Measurements from ENCODE around the gene CCDC69.

Gene CCDC69

DNA sequence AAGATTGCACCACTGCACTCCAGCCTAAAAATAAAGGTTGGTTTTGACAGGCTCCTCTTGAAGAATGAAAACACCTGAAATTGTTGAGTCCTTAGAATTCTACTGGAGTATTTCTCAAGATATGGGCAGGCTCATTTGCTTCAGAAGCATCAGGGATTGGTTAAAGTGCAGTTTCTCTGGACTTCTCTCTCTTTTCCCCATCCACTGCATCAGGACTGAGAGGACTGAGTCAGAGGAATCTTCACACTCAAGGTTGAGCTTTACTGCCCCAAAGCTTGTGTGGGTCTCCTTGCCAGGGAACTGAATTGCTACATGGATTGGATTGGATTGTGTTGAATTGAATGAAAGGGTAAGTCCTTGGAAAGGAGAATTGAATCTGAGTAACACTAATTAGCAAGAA is 7.5 kb upstream of the CCDC69 start:
- H3K27me3 ChIP-seq (ENCODE audit: control insufficient read depth in 1 of 2, insufficient read depth in 2 of 2, low read length in 2 of 2) = no peaks in the 10 kb centered on the region
- H3K9ac ChIP-seq (ENCODE audit: low read length) = no peak overlapping the region
- no peak overlapping the region for H3K27ac ChIP-seq (ENCODE audit: low read depth, low read length)
- H3K36me3 ChIP-seq (ENCODE audit: insufficient read depth, low read length) = no peaks in the 10 kb centered on the region
- H3K9me3 ChIP-seq (ENCODE audit: low read length) = no peaks in the 10 kb centered on the region
- H3K4me3 ChIP-seq (ENCODE audit: low read depth in 1 of 2, low read length in 2 of 2) = no peak overlapping the region
- H3K4me1 ChIP-seq (ENCODE audit: insufficient read depth, low read length) = peaks cover 18% of the 10 kb centered on the region

DNA sequence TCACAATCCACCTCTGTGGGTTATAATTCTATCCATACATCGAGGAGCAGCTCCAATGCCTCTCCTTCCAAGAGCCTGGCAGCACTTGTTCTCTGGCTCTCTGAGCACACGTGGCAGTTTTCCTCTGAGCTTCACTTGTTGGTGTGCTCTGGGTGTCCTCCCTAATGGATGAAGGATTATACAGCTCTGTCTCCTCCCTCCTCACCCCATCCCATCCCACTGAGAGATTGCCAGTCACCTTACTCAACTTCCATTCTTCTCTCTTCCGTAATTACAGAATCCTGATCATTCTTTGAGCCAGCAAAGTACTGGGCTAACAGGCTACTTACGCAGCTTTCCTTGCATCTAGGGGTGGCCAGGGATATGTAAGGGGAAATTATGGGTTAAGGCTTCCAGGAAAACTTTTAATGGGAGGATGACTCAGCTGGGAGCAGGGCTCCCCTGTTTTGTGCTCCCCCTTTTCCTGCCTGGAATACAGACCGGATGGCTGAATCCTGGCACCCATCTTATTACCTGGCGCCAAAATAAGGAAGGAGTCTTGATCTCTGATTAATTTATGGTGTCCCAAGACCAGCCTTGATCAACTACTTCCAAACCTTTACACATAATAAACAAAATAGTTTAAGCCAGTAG is 6.3 kb upstream of the CCDC69 start:
- no peaks in the 10 kb centered on the region for H3K9me3 ChIP-seq (ENCODE audit: low read length)
- no peak overlapping the region for H3K4me3 ChIP-seq (ENCODE audit: low read depth in 1 of 2, low read length in 2 of 2)
- no peak overlapping the region for H3K27ac ChIP-seq (ENCODE audit: low read depth, low read length)
- peaks cover 14% of the 10 kb centered on the region for H3K4me1 ChIP-seq (ENCODE audit: insufficient read depth, low read length)
- no peak overlapping the region for H3K9ac ChIP-seq (ENCODE audit: low read length)
- H3K27me3 ChIP-seq (ENCODE audit: control insufficient read depth in 1 of 2, insufficient read depth in 2 of 2, low read length in 2 of 2) = no peaks in the 10 kb centered on the region
- H3K36me3 ChIP-seq (ENCODE audit: insufficient read depth, low read length) = no peaks in the 10 kb centered on the region

DNA sequence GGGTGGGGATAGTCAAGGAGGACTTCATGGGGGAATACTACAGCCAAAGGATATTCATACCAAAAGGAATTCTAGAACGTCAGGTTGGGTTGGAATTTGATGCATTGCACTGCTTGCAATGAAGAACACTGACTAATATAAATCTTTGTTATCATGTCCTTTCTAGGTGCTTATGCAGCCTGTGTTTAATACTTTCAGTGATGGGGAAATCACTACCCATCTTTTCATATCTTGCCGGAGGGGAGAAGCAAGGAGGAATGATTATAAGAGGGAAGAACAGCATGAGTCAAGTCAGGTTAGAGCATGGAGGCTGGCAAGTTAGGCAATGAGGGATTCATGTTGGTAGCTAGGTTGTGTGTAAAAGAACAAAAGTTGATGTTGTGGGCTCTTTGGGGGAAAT is 5.1 kb upstream of the CCDC69 start:
- Histone ChIP-seq H3K9me3 (ENCODE audit: low read length) (no peaks in the 10 kb centered on the region), H3K27me3 (ENCODE audit: control insufficient read depth in 1 of 2, insufficient read depth in 2 of 2, low read length in 2 of 2) (no peaks in the 10 kb centered on the region), H3K27ac (ENCODE audit: low read depth, low read length) (no peak overlapping the region), H3K4me3 (ENCODE audit: low read depth in 1 of 2, low read length in 2 of 2) (no peak overlapping the region), H3K36me3 (ENCODE audit: insufficient read depth, low read length) (no peaks in the 10 kb centered on the region), H3K9ac (ENCODE audit: low read length) (no peak overlapping the region), H3K4me1 (ENCODE audit: insufficient read depth, low read length) (peaks cover 6% of the 10 kb centered on the region)

DNA sequence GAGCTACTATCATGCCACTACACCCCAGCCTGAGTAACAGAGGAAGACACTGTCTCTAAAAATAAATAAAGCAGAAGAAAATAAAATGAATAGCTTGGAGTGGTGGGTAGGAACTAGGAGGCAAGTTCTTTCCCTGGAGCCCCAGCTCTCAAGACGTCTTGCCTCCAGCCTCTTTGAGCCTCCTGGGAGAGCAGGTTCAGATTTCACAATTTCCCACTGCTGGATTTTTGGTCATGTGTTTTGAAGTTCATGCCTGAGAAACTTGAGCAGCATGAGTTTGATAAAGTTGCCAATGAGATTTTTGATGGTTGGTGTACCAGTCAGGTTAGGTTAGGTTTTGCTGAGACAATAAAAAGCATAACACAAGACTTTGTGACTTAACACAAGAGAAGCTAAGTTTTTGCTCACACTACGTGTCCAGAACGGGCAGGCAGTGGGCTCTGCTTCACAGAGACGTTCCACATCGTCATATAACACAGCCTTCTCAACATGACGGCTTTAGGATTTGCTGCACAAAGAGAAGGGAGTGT is 4.1 kb upstream of the CCDC69 start:
- H3K9ac ChIP-seq (ENCODE audit: low read length) = no peak overlapping the region
- no peak overlapping the region for H3K4me3 ChIP-seq (ENCODE audit: low read depth in 1 of 2, low read length in 2 of 2)
- H3K36me3 ChIP-seq (ENCODE audit: insufficient read depth, low read length) = no peaks in the 10 kb centered on the region
- no peaks in the 10 kb centered on the region for H3K27me3 ChIP-seq (ENCODE audit: control insufficient read depth in 1 of 2, insufficient read depth in 2 of 2, low read length in 2 of 2)
- peaks cover 4% of the 10 kb centered on the region for H3K4me1 ChIP-seq (ENCODE audit: insufficient read depth, low read length)
- H3K27ac ChIP-seq (ENCODE audit: low read depth, low read length) = no peak overlapping the region
- H3K9me3 ChIP-seq (ENCODE audit: low read length) = no peaks in the 10 kb centered on the region

DNA sequence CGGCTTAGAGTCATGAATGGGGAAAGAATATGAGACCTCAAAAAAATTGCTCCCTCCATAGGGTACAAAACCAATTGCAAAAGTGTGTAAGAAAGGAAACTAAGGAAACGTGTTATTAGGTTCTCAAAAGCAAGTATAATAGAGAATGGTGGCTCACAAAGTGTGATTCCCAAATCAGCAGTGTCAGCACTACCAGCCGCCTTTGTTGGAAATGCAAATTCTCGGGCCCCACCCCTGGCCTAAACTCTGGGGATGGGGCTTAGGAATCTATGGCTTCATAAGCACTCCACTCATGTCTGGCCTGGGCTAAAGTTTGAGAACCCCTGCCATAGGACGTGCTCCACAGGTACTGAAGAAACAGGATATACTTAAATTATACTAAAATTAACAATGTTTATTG is 1.6 kb upstream of the CCDC69 start:
- Histone ChIP-seq H3K36me3 (ENCODE audit: insufficient read depth, low read length) (no peaks in the 10 kb centered on the region), H3K4me1 (ENCODE audit: insufficient read depth, low read length) (peaks cover 27% of the 10 kb centered on the region), H3K9ac (ENCODE audit: low read length) (peak overlapping the region; percentile 5), H3K4me3 (ENCODE audit: low read depth in 1 of 2, low read length in 2 of 2) (no peak overlapping the region), H3K27ac (ENCODE audit: low read depth, low read length) (no peak overlapping the region), H3K9me3 (ENCODE audit: low read length) (no peaks in the 10 kb centered on the region), H3K27me3 (ENCODE audit: control insufficient read depth in 1 of 2, insufficient read depth in 2 of 2, low read length in 2 of 2) (no peaks in the 10 kb centered on the region)

DNA sequence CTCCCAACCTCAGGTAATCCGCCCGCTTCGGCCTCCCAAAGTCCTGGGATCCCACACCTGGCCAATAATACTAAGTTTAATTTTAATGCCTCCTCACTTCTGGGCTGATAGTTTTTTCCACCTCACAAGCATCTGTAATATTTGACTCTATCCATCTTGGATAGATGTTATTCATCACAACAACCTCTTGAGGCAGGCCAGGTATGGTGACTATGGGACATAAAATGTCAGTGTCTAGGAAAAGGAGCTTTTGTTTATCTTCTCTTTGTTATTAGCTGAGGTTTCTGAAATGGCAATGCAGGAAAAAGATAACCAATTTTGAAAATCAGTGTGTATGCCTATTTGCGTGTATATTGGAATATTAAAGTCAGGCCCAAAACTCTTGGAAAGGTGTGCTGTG is 1.2 kb upstream of the CCDC69 start:
- H3K27ac ChIP-seq (ENCODE audit: low read depth, low read length) = no peak overlapping the region
- peaks cover 31% of the 10 kb centered on the region for H3K4me1 ChIP-seq (ENCODE audit: insufficient read depth, low read length)
- H3K36me3 ChIP-seq (ENCODE audit: insufficient read depth, low read length) = no peaks in the 10 kb centered on the region
- H3K9ac ChIP-seq (ENCODE audit: low read length) = peak overlapping the region; percentile 5
- H3K27me3 ChIP-seq (ENCODE audit: control insufficient read depth in 1 of 2, insufficient read depth in 2 of 2, low read length in 2 of 2) = no peaks in the 10 kb centered on the region
- H3K9me3 ChIP-seq (ENCODE audit: low read length) = no peaks in the 10 kb centered on the region
- H3K4me3 ChIP-seq (ENCODE audit: low read depth in 1 of 2, low read length in 2 of 2) = no peak overlapping the region

DNA sequence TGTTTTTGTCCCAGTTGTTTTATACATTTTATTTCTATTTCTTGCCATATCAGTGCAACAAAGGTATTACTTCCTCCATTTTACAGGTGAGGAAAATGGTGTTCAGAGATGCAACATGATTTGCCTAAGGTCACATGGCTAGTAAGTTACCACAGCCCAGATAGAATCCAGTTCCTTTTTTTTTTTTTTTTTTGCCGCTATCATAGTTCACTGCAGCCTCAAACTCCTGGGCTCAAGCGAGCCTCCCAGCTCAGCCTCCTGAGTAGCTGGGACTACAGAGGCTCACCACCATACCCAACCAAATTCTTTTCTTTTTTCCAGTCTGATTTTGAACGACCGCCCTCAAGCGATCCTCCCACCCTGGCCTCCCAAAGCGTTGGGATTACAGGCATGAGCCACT is 480 bp upstream of the CCDC69 start:
- Histone ChIP-seq H3K27ac (ENCODE audit: low read depth, low read length) (peak overlapping the region; percentile 97), H3K4me3 (ENCODE audit: low read depth in 1 of 2, low read length in 2 of 2) (peak overlapping the region in 1 of 2 donors; percentile 89), H3K4me1 (ENCODE audit: insufficient read depth, low read length) (peaks cover 38% of the 10 kb centered on the region), H3K9me3 (ENCODE audit: low read length) (no peaks in the 10 kb centered on the region), H3K36me3 (ENCODE audit: insufficient read depth, low read length) (no peaks in the 10 kb centered on the region), H3K9ac (ENCODE audit: low read length) (peak overlapping the region; percentile 10), H3K27me3 (ENCODE audit: control insufficient read depth in 1 of 2, insufficient read depth in 2 of 2, low read length in 2 of 2) (no peaks in the 10 kb centered on the region)

DNA sequence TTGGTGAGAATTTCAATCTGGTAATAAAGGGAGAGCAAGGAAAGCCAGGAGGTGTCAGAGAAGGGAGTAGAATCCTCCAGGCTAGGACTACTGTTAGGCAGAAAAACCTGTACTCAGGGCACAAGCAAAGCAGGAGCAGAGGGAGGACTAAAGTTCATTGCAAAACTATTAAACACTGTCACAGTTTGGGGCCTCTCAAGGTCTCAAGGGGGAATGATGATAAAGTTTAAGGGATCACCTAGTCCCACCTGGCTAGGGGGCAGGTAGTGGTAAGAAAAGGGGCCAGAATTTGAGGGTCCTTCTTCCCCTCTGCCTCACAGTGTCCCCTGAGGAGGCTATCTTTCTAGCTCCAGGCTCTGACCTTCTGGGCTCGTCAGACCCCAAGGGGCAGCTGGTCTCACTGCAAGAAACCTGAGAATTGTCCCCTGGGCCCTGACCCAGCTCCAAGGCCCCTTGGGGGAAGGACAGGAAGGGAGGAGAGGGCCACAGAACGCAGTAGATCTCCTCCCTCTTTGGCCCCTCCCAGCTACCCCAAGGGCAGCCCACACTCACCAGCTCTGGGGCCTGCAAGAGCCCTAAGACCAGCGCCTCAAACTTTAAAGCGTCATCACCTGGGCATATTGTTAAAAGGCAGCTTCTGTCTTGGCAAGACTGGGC is 974 bp downstream of the CCDC69 start:
- peak overlapping the region; percentile 79 for H3K9ac ChIP-seq (ENCODE audit: low read length)
- H3K9me3 ChIP-seq (ENCODE audit: low read length) = no peaks in the 10 kb centered on the region
- no peaks in the 10 kb centered on the region for H3K36me3 ChIP-seq (ENCODE audit: insufficient read depth, low read length)
- peaks cover 53% of the 10 kb centered on the region for H3K4me1 ChIP-seq (ENCODE audit: insufficient read depth, low read length)
- H3K27me3 ChIP-seq (ENCODE audit: control insufficient read depth in 1 of 2, insufficient read depth in 2 of 2, low read length in 2 of 2) = no peaks in the 10 kb centered on the region
- H3K27ac ChIP-seq (ENCODE audit: low read depth, low read length) = peak overlapping the region; percentile 97
- H3K4me3 ChIP-seq (ENCODE audit: low read depth in 1 of 2, low read length in 2 of 2) = peak overlapping the region; percentile 67 to 89

DNA sequence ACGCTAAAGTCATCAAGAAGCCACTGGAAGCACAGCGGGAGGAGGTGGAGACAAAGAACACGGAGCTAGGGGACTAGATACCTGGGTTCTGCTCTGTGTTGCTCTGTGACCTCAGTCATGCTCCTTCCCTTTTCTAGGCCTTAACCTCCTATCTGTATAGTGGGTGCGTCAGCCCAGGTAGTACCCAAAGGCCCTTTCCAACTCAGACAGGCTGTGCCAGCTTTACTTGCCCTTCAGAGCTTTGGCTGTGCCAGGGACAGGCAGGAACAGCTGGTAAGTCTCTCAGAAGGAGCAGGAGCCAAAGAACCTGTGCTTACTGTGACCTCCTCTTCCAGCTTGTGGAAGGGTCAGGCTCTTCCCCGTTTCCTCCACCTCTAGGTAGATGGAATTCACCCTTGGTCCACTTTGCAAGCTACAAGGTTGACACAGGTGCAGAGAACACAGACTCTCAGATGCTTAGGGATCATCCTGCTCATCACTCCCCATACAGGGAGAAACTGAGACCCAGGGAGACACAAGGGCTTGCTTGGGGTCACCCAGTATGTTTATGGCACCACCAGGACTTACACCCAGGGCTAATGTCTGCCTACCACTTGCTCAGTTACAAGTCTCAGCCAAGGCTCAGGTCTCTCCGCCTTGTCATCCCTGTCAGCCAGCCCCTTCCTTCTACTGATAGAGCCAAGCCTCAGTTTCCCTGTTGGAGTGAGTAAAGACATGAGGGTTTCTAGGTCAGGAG is 1.7 kb downstream of the CCDC69 start:
- H3K9ac ChIP-seq (ENCODE audit: low read length) = peak overlapping the region; percentile 79
- peaks cover 58% of the 10 kb centered on the region for H3K4me1 ChIP-seq (ENCODE audit: insufficient read depth, low read length)
- H3K27ac ChIP-seq (ENCODE audit: low read depth, low read length) = peak overlapping the region; percentile 97
- no peaks in the 10 kb centered on the region for H3K36me3 ChIP-seq (ENCODE audit: insufficient read depth, low read length)
- H3K9me3 ChIP-seq (ENCODE audit: low read length) = no peaks in the 10 kb centered on the region
- H3K27me3 ChIP-seq (ENCODE audit: control insufficient read depth in 1 of 2, insufficient read depth in 2 of 2, low read length in 2 of 2) = no peaks in the 10 kb centered on the region
- peak overlapping the region; percentile 67 to 89 for H3K4me3 ChIP-seq (ENCODE audit: low read depth in 1 of 2, low read length in 2 of 2)

DNA sequence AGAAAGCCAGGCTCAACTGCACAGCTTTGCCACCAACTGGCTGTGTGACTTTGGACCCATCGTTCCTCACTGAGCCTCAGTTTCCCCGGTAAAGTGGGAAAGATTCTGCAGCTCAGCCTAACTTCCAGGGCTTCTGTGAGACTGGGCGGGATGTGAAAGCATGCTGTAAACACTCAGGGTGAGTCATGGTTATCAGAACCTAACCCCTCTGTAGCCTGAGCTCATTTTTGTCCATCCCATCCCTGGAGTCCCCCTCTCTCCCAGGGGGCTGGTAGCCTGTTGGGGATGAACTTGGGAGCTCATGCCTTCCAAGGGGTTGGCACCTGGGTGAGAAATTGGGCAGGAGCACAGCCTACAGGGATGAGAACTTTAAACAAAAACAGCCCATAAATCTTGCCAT is 2.3 kb downstream of the CCDC69 start:
- no peaks in the 10 kb centered on the region for H3K36me3 ChIP-seq (ENCODE audit: insufficient read depth, low read length)
- H3K27ac ChIP-seq (ENCODE audit: low read depth, low read length) = peak overlapping the region; percentile 97
- peak overlapping the region; percentile 24 to 89 for H3K4me3 ChIP-seq (ENCODE audit: low read depth in 1 of 2, low read length in 2 of 2)
- no peaks in the 10 kb centered on the region for H3K27me3 ChIP-seq (ENCODE audit: control insufficient read depth in 1 of 2, insufficient read depth in 2 of 2, low read length in 2 of 2)
- H3K9me3 ChIP-seq (ENCODE audit: low read length) = no peaks in the 10 kb centered on the region
- peak overlapping the region; percentile 79 for H3K9ac ChIP-seq (ENCODE audit: low read length)
- H3K4me1 ChIP-seq (ENCODE audit: insufficient read depth, low read length) = peaks cover 58% of the 10 kb centered on the region

DNA sequence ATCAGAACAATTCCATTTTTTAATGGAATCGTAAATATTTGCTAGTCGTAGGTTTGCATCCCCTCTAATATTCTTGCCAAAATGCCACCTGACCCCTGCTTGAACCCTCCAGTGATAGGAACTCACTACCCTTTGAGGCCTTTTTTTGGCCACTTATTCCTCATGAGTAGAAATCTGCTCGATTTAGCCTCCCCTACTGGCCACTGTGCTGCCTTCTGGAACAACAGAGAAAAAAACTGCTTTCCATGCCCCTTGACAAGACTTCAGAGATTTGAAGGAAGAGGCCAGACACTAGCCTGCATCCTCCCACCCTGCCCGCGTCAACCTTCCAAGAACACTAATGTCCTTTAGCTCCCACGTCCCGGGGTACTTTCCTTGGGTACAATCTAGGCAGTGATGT is 4.1 kb downstream of the CCDC69 start:
- Histone ChIP-seq H3K27ac (ENCODE audit: low read depth, low read length) (peak overlapping the region; percentile 76), H3K4me3 (ENCODE audit: low read depth in 1 of 2, low read length in 2 of 2) (no peak overlapping the region), H3K9ac (ENCODE audit: low read length) (no peak overlapping the region), H3K9me3 (ENCODE audit: low read length) (no peaks in the 10 kb centered on the region), H3K27me3 (ENCODE audit: control insufficient read depth in 1 of 2, insufficient read depth in 2 of 2, low read length in 2 of 2) (no peaks in the 10 kb centered on the region), H3K36me3 (ENCODE audit: insufficient read depth, low read length) (peaks cover 7% of the 10 kb centered on the region), H3K4me1 (ENCODE audit: insufficient read depth, low read length) (peaks cover 68% of the 10 kb centered on the region)
